Mesothelial cell of epicardium (in vitro differentiated cells): Measurements from ENCODE around the gene GPR62. TPM values are rescaled to one million over a fixed set of nuclear protein-coding genes. Genes with fewer than 3 reads are reported as not detected.
A peak's percentile ranks its signal among the peaks of the same experiment; 100 is the strongest.

ENCODE experiments used
- DNase-seq, 2 experiments: peaks; one replicate each; pipeline ENCODE4 v3.0.0; 2021; ENCODE audit warnings: low spot score in 2 of 2; ENCODE audit not compliant: unreplicated experiment in 2 of 2
- H3K27ac Mint-ChIP-seq: 2 replicates; pipeline ENCODE4 v1.8.0; 2021; ENCODE audit warnings: mixed read lengths
- H3K27me3 Mint-ChIP-seq: 2 replicates; pipeline ENCODE4 v1.8.0; 2021; ENCODE audit warnings: low read depth, mixed read lengths
- H3K36me3 Mint-ChIP-seq: 2 replicates; pipeline ENCODE4 v1.8.0; 2021; ENCODE audit warnings: mixed read lengths
- H3K4me1 Mint-ChIP-seq: 2 replicates; pipeline ENCODE4 v1.8.0; 2021; ENCODE audit warnings: mixed read lengths
- H3K4me3 Mint-ChIP-seq: 2 replicates; pipeline ENCODE4 v1.8.0; 2021; ENCODE audit warnings: mild to moderate bottlenecking, moderate library complexity, mixed read lengths
- H3K9me3 Mint-ChIP-seq: 2 replicates; pipeline ENCODE4 v1.8.0; 2021; ENCODE audit warnings: mixed read lengths
- CTCF ChIP-seq: fragments of 200-600 bp; sonication (generic); IDR thresholded peaks from one replicate; pipeline ENCODE4 v1.5.0; 2021; ENCODE audit warnings: antibody characterized with exemption; ENCODE audit not compliant: unreplicated experiment
- total RNA-seq: library from RNA; stranded (reverse); gene quantifications from 3 replicates; pipeline ENCODE4 v1.2.1, GENCODE V29; 2021

The GPR62 gene
- total RNA-seq, 1 donor from 2014 or later: 0.22 TPM

GRCh38 chr3:51935886-51936755 lies 19.1 kb upstream of the GPR62 start:
- H3K9me3 Mint-ChIP-seq: no peaks in the 10 kb centered on the region
- no peaks in the 10 kb centered on the region for H3K27me3 Mint-ChIP-seq
- H3K4me3 Mint-ChIP-seq: no peak overlapping the region
- peaks cover 9% of the 10 kb centered on the region for H3K4me1 Mint-ChIP-seq
- no peak for TF ChIP-seq CTCF
- peak in 1 of 2 experiments; percentile 9 for DNase-seq
- H3K27ac Mint-ChIP-seq: no peak overlapping the region
- peaks cover 17% of the 10 kb centered on the region for H3K36me3 Mint-ChIP-seq

GRCh38 chr3:51937014-51937413 lies 18.2 kb upstream of the GPR62 start:
- Mint-ChIP-seq H3K4me3 (no peak overlapping the region), H3K27ac (no peak overlapping the region), H3K9me3 (no peaks in the 10 kb centered on the region), H3K4me1 (peaks cover 11% of the 10 kb centered on the region), H3K27me3 (no peaks in the 10 kb centered on the region), H3K36me3 (peaks cover 17% of the 10 kb centered on the region)
- TF ChIP-seq CTCF: no peak
- DNase-seq: peak in 1 of 2 experiments; percentile 29

- no peaks in the 10 kb centered on the region for H3K27me3 Mint-ChIP-seq
- H3K36me3 Mint-ChIP-seq: peaks cover 17% of the 10 kb centered on the region
- no peak overlapping the region for H3K4me3 Mint-ChIP-seq
- no peak overlapping the region for H3K27ac Mint-ChIP-seq
- peaks cover 19% of the 10 kb centered on the region for H3K4me1 Mint-ChIP-seq
- no peak for TF ChIP-seq CTCF
- DNase-seq: peak in 1 of 2 experiments; percentile 17
- H3K9me3 Mint-ChIP-seq: no peaks in the 10 kb centered on the region
These were observed 17.4 kb upstream of the GPR62 start for GRCh38 chr3:51937611-51938450.

GRCh38 chr3:51938780-51939425 lies 16.3 kb upstream of the GPR62 start:
- H3K27me3 Mint-ChIP-seq: no peaks in the 10 kb centered on the region
- H3K36me3 Mint-ChIP-seq: peaks cover 14% of the 10 kb centered on the region
- H3K9me3 Mint-ChIP-seq: no peaks in the 10 kb centered on the region
- peak in 1 of 2 experiments; percentile 11 for DNase-seq
- H3K4me3 Mint-ChIP-seq: no peak overlapping the region
- TF ChIP-seq CTCF: no peak
- H3K4me1 Mint-ChIP-seq: peaks cover 22% of the 10 kb centered on the region
- H3K27ac Mint-ChIP-seq: no peak overlapping the region

- H3K27me3 Mint-ChIP-seq: no peaks in the 10 kb centered on the region
- H3K9me3 Mint-ChIP-seq: no peaks in the 10 kb centered on the region
- TF ChIP-seq CTCF: no peak
- H3K27ac Mint-ChIP-seq: peak overlapping the region; percentile 73
- H3K4me3 Mint-ChIP-seq: peak overlapping the region; percentile 82
- H3K4me1 Mint-ChIP-seq: peaks cover 22% of the 10 kb centered on the region
- peak in 1 of 2 experiments; percentile 29 for DNase-seq
- H3K36me3 Mint-ChIP-seq: peaks cover 3% of the 10 kb centered on the region
These were observed 14.3 kb upstream of the GPR62 start for GRCh38 chr3:51940648-51941462.
